Measurements from ENCODE around the gene BTBD7. TPM values are rescaled to one million over a fixed set of nuclear protein-coding genes. Genes with fewer than 3 reads are reported as not detected.

The BTBD7 gene, protein sequence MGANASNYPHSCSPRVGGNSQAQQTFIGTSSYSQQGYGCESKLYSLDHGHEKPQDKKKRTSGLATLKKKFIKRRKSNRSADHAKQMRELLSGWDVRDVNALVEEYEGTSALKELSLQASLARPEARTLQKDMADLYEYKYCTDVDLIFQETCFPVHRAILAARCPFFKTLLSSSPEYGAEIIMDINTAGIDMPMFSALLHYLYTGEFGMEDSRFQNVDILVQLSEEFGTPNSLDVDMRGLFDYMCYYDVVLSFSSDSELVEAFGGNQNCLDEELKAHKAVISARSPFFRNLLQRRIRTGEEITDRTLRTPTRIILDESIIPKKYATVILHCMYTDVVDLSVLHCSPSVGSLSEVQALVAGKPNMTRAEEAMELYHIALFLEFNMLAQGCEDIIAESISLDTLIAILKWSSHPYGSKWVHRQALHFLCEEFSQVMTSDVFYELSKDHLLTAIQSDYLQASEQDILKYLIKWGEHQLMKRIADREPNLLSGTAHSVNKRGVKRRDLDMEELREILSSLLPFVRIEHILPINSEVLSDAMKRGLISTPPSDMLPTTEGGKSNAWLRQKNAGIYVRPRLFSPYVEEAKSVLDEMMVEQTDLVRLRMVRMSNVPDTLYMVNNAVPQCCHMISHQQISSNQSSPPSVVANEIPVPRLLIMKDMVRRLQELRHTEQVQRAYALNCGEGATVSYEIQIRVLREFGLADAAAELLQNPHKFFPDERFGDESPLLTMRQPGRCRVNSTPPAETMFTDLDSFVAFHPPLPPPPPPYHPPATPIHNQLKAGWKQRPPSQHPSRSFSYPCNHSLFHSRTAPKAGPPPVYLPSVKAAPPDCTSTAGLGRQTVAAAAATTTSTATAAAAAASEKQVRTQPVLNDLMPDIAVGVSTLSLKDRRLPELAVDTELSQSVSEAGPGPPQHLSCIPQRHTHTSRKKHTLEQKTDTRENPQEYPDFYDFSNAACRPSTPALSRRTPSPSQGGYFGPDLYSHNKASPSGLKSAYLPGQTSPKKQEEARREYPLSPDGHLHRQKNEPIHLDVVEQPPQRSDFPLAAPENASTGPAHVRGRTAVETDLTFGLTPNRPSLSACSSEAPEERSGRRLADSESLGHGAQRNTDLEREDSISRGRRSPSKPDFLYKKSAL
- polyA plus RNA-seq (2012; ENCODE audit: insufficient read length, low read depth) = 3.5 TPM

DNA sequence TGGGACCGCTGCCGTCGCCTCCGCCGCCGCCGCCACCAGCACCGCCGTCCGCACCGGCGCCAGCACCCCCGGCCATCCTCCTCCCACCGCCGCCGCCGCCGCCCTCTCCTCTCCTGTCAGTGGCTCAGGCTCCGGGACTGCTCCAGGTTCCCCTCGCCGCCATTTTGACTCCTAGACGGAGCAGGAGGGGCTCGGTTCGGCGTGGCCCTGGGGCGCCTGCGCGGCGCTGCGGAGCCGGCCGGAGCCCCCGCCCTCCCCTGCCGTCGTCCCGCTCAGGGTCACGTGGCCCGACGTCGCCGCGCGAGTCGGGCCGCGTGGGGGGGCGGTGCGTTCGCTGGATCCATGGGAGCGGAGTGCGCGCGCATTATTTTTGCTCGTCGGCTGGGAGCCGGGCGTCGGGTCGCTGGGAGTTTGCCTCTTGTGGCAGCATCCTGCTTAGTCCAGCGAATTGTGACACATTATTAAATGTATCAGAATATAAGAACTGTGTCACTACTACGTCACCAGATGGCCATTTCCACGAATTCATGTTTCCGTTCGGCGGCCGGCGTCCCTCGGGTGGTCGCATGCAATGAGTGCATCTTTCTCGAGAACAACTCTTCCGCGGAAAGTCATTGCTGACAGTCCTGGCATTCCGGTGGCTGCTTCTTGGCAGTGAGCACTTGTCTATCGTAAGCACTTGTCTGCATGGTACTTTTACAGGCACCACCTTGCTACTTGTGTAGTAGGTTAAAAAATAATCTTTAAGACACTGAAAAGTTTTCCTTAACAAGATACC is at the start of gene BTBD7:
Gene BTBD7 (minus strand): TSS at position 184 of the 778 bp plus-strand sequence. CDS start 36,985 bp downstream, outside the sequence.
- TF ChIP-seq POLR2AphosphoS5 (IDR thresholded peaks at IDR 0.05; ENCODE audit: low read depth, low read length) (peak; percentile 19; the same call in 1 of the 2 replicates), SIN3A (IDR thresholded peaks at IDR 0.05; ENCODE audit: borderline replicate concordance, insufficient read depth, low read length) (no peak), FOXP2 (optimal IDR thresholded peaks at IDR 0.05; ENCODE audit: borderline replicate concordance, extremely low read depth, extremely low read length, insufficient read depth) (no peak), TAF1 (IDR thresholded peaks at IDR 0.05; ENCODE audit: borderline replicate concordance, insufficient read depth, low read length) (no peak)
- TF ChIP-seq, protein P1, sequence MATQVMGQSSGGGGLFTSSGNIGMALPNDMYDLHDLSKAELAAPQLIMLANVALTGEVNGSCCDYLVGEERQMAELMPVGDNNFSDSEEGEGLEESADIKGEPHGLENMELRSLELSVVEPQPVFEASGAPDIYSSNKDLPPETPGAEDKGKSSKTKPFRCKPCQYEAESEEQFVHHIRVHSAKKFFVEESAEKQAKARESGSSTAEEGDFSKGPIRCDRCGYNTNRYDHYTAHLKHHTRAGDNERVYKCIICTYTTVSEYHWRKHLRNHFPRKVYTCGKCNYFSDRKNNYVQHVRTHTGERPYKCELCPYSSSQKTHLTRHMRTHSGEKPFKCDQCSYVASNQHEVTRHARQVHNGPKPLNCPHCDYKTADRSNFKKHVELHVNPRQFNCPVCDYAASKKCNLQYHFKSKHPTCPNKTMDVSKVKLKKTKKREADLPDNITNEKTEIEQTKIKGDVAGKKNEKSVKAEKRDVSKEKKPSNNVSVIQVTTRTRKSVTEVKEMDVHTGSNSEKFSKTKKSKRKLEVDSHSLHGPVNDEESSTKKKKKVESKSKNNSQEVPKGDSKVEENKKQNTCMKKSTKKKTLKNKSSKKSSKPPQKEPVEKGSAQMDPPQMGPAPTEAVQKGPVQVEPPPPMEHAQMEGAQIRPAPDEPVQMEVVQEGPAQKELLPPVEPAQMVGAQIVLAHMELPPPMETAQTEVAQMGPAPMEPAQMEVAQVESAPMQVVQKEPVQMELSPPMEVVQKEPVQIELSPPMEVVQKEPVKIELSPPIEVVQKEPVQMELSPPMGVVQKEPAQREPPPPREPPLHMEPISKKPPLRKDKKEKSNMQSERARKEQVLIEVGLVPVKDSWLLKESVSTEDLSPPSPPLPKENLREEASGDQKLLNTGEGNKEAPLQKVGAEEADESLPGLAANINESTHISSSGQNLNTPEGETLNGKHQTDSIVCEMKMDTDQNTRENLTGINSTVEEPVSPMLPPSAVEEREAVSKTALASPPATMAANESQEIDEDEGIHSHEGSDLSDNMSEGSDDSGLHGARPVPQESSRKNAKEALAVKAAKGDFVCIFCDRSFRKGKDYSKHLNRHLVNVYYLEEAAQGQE (IDR thresholded peaks at IDR 0.05; ENCODE audit: insufficient read depth in 1 of 2, low read depth in 2 of 2, low read length in 2 of 2) = no peak

DNA sequence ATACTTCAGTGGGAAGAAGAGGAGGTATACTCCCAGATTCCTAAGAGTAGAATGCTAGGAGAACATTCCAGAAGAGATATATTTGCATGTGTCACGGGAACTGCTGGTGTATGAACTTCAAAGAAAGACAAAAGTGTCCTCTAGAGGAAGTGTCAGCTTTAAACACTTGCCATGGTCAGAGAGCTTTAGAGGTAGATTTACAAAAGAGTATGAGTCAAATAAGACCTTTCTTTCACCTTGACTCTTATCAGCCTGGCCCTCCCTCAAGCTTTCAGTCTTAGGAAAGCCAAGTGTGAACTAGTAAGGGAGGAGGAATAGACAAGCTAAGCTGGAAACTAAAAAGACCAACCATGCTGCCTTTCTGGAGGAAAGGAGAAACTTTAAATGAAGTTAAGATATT is 48.8 kb upstream of the BTBD7 start:
- TF ChIP-seq, protein P1 (IDR thresholded peaks at IDR 0.05; ENCODE audit: insufficient read depth in 1 of 2, low read depth in 2 of 2, low read length in 2 of 2) = no peak
- no peak for TF ChIP-seq SIN3A (IDR thresholded peaks at IDR 0.05; ENCODE audit: borderline replicate concordance, insufficient read depth, low read length)
- no peak for TF ChIP-seq POLR2AphosphoS5 (IDR thresholded peaks at IDR 0.05; ENCODE audit: low read depth, low read length)
- TF ChIP-seq FOXP2 (optimal IDR thresholded peaks at IDR 0.05; ENCODE audit: borderline replicate concordance, extremely low read depth, extremely low read length, insufficient read depth) = no peak
- TF ChIP-seq TAF1 (IDR thresholded peaks at IDR 0.05; ENCODE audit: borderline replicate concordance, insufficient read depth, low read length) = no peak

DNA sequence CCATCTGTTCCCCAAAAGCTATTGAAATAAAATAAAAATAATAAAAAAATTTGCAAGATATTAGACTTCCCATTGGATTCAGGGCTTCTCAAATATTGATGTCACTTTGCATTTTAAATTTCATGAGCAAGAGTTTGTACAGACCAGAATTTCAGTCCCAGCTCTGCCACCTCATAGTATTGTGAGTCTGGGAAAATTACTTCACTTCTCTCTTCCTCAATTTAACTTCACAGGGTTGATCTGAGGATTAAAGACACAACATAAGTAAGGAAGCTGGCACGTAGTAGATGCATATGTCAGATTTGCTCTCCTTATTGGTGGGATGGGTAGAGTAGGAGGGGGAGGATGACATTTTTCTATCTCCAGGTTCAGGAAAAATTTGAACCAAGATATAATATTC is 47.0 kb upstream of the BTBD7 start:
- no peak for TF ChIP-seq TAF1 (IDR thresholded peaks at IDR 0.05; ENCODE audit: borderline replicate concordance, insufficient read depth, low read length)
- TF ChIP-seq POLR2AphosphoS5 (IDR thresholded peaks at IDR 0.05; ENCODE audit: low read depth, low read length) = no peak
- TF ChIP-seq SIN3A (IDR thresholded peaks at IDR 0.05; ENCODE audit: borderline replicate concordance, insufficient read depth, low read length) = no peak
- TF ChIP-seq FOXP2 (optimal IDR thresholded peaks at IDR 0.05; ENCODE audit: borderline replicate concordance, extremely low read depth, extremely low read length, insufficient read depth) = no peak
- TF ChIP-seq, protein P1 (IDR thresholded peaks at IDR 0.05; ENCODE audit: insufficient read depth in 1 of 2, low read depth in 2 of 2, low read length in 2 of 2) = no peak

DNA sequence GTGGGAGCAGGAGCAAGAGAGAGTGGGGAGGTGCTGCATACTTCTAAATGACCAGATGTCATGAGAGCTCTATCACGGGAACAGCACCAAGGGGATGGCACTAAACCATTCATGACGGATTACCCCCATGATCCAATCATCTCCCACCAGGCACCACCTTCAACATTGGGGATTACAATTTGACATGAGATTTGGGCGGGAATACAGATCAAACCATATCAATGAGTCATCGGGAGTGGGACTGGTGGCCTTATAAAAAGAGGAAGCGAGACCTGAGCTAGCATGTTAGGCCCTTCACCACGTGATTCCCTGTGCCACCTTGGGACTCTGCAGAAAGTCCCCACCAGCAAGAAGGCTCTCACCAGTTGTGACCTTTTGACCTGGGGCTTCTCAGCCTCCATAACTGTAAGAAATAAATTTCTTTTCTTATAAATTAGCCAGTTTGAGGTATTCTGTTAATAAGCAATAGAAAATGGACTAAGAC is 42.9 kb upstream of the BTBD7 start:
- TF ChIP-seq FOXP2 (optimal IDR thresholded peaks at IDR 0.05; ENCODE audit: borderline replicate concordance, extremely low read depth, extremely low read length, insufficient read depth) (no peak), TAF1 (IDR thresholded peaks at IDR 0.05; ENCODE audit: borderline replicate concordance, insufficient read depth, low read length) (no peak), POLR2AphosphoS5 (IDR thresholded peaks at IDR 0.05; ENCODE audit: low read depth, low read length) (no peak)
- TF ChIP-seq, protein P1 (IDR thresholded peaks at IDR 0.05; ENCODE audit: insufficient read depth in 1 of 2, low read depth in 2 of 2, low read length in 2 of 2) = no peak
